Embryonic facial prominence (tissue), 1 donor: Measurements from ENCODE around the gene SCML1.

Source experiments
- DNase-seq: peaks from one replicate; pipeline ENCODE4 v3.0.0-alpha.2; 2016; ENCODE audit errors: extremely low spot score

Gene SCML1

GRCh38 chrX:17736856-17737709 is at the start of gene SCML1:
Gene SCML1 (plus strand): TSS chrX:17737493. CDS start chrX:17744187, 6,694 bp downstream.
- DNase-seq = peak; percentile 85

- no peak for DNase-seq
Measured at GRCh38 chrX:17687648-17688047, 49.6 kb upstream of the SCML1 start.

GRCh38 chrX:17689971-17690409 is 47.3 kb upstream of the SCML1 start:
- peak; percentile 9 for DNase-seq

- no peak for DNase-seq
Measured at GRCh38 chrX:17692709-17693346, 44.5 kb upstream of the SCML1 start.

- no peak for DNase-seq
Measured at GRCh38 chrX:17697191-17697590, 40.1 kb upstream of the SCML1 start.

- DNase-seq = no peak
Measured at GRCh38 chrX:17700976-17701375, 36.3 kb upstream of the SCML1 start.

GRCh38 chrX:17703201-17703600 is 34.1 kb upstream of the SCML1 start:
- DNase-seq = no peak

- no peak for DNase-seq
Measured at GRCh38 chrX:17705211-17705610, 32.1 kb upstream of the SCML1 start.

- DNase-seq = no peak
Measured at GRCh38 chrX:17706676-17707075, 30.6 kb upstream of the SCML1 start.

- DNase-seq = no peak
Measured at GRCh38 chrX:17707731-17708130, 29.6 kb upstream of the SCML1 start.

GRCh38 chrX:17710871-17711301 is 26.4 kb upstream of the SCML1 start:
- DNase-seq = no peak

GRCh38 chrX:17713288-17713687 is 24.0 kb upstream of the SCML1 start:
- DNase-seq = no peak

GRCh38 chrX:17718649-17719165 is 18.6 kb upstream of the SCML1 start:
- DNase-seq = no peak

- no peak for DNase-seq
Measured at GRCh38 chrX:17719711-17720110, 17.6 kb upstream of the SCML1 start.

- DNase-seq = no peak
Measured at GRCh38 chrX:17721715-17722114, 15.6 kb upstream of the SCML1 start.

GRCh38 chrX:17725181-17725580 is 12.1 kb upstream of the SCML1 start:
- no peak for DNase-seq

- no peak for DNase-seq
Measured at GRCh38 chrX:17732138-17732783, 5.0 kb upstream of the SCML1 start.

- no peak for DNase-seq
Measured at GRCh38 chrX:17735406-17735805, 1.9 kb upstream of the SCML1 start.

GRCh38 chrX:17736478-17736855 is 826 bp upstream of the SCML1 start:
- DNase-seq = no peak

- DNase-seq = no peak
Measured at GRCh38 chrX:17737710-17737985, 355 bp downstream of the SCML1 start.

- DNase-seq = no peak
Measured at GRCh38 chrX:17737986-17738713, 857 bp downstream of the SCML1 start.
